ENCODE results near the gene POPDC3.

The POPDC3 gene

DNA sequence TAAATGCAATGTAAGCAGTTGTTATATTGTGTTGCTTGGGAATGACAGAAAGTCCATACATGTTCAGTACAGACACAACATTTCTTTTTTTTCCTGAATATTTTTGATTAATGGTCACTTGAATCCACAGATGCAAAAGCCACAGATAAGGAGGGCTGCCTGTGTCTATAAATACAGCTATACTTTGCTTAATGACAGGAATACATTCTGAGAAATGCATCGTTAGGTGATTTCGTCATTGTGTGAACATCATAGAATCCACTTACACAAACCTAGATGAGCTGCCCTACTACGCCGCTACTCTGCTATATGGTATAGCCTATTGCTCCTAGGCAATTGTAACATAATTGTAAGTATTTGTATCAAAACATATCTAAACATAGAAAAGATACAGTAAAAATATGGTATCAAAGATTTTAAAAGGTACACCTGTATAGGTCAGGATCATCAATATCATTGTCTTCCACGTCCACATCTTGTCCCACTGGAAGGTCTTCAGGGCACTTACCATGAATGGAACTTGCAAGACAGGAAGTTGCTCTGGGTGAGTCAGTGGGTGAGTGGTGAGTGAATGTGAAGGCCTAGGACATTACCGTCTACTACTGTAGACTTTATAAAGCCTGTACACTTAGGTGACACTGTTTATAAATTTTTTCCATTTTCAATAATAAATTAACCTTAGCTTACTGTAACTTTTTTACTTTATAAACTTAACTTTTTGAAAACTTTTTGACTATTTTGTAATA lies 27.9 kb upstream of the POPDC3 start:
- TF ChIP-seq, protein P1, sequence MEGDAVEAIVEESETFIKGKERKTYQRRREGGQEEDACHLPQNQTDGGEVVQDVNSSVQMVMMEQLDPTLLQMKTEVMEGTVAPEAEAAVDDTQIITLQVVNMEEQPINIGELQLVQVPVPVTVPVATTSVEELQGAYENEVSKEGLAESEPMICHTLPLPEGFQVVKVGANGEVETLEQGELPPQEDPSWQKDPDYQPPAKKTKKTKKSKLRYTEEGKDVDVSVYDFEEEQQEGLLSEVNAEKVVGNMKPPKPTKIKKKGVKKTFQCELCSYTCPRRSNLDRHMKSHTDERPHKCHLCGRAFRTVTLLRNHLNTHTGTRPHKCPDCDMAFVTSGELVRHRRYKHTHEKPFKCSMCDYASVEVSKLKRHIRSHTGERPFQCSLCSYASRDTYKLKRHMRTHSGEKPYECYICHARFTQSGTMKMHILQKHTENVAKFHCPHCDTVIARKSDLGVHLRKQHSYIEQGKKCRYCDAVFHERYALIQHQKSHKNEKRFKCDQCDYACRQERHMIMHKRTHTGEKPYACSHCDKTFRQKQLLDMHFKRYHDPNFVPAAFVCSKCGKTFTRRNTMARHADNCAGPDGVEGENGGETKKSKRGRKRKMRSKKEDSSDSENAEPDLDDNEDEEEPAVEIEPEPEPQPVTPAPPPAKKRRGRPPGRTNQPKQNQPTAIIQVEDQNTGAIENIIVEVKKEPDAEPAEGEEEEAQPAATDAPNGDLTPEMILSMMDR (conservative IDR thresholded peaks at IDR 0.05; ENCODE audit: low read length), result no peak
- peak; percentile 47 for DNase-seq (ENCODE audit: low read depth)

DNA sequence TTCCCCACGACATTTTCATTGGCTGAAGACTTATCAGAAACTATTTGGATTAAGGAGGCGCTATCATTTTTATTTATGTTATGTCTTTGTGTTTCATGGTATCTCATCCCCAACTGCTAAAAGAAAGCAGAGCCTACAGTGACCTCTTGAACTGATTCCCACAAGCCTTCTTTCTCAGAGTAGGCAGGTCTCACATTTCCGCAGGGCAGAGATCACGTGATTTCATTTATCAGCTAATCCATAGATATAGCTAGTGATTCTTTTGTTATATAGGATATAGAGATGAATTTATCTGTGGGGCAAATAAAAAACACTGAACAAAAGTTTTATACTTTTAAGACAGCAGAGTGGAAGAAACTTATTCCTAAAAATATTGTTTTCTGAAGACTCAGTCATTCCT lies 25.0 kb upstream of the POPDC3 start:
- TF ChIP-seq, protein P1 (conservative IDR thresholded peaks at IDR 0.05; ENCODE audit: low read length), result no peak
- H3K4me3 ChIP-seq (ENCODE audit: low read length), result no peak overlapping the region
- no peak for DNase-seq (ENCODE audit: low read depth)

More for the DNA sequence above, 27.9 kb upstream of the POPDC3 start:
- no peak overlapping the region for H3K4me3 ChIP-seq (ENCODE audit: low read length)

DNA sequence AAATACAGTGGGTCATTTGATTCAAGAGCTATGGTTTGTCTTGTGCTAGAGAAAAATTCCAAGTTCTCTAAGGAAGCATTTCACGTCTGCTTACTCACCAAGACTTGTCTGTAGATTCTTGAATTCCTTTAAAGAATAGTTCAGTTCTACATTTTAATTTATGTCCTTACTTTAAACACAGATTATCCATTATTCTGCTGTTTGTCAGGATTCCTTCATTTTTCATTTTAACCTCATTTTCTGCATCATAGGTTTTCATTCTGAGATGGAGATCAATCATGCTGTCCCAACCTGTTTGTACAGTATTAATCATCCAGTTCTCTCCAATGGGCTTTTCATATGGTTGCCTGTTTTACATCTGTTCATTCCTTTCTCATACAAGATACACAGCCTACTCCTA lies 24.5 kb upstream of the POPDC3 start:
- H3K4me3 ChIP-seq (ENCODE audit: low read length), result no peak overlapping the region
- DNase-seq (ENCODE audit: low read depth), result peak; percentile 81

DNA sequence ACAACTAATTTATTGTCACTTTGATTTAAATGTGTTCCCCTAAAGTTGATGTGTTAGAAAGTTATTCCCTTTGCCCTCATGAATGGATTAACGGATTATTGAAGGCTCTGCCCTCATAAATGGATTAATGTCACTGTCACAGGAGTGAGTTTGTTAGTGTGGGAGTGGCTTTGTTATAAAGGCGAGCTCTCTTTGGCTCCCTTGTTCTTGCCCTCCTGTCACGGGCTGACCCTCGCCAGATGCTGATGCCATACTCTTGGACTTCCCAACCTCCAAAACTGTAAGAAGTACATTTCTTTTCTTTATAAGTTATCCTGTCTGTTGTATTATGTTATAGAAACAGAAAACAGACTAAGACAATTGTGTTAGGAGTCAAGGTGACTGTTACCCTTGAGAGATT lies 22.7 kb upstream of the POPDC3 start:
- TF ChIP-seq, protein P1 (conservative IDR thresholded peaks at IDR 0.05; ENCODE audit: low read length), result no peak
- H3K4me3 ChIP-seq (ENCODE audit: low read length), result no peak overlapping the region
- no peak for DNase-seq (ENCODE audit: low read depth)

More for the DNA sequence above, 24.5 kb upstream of the POPDC3 start:
- TF ChIP-seq, protein P1 (conservative IDR thresholded peaks at IDR 0.05; ENCODE audit: low read length), result no peak

DNA sequence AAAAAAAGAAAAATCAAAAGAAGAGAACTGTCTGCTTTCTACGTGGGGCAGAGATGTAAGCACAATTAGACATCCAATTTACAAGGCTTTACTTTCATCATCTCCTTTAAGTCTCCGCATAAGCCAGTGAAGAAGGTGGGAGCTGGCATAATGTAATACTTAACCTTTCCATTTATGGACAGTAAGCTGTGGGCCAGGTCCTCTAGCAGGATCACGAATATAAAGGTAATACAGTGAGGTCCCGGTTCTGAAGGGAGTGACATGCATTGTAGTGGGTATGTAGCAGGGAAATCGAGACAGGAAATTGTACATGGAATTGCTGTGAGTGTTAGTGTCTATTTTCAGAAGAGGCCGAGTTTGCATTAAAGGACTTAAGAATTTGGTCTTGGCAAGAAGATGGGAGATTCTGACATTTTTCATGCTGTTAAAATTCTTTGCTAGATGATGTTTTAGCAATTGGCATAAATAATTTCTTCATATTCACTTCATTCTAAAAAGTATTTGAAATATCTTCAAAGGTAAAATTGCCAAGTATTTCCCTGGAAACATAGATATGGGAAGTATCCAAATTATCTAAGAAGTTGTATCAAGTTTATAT lies 20.4 kb upstream of the POPDC3 start:
- TF ChIP-seq, protein P1 (conservative IDR thresholded peaks at IDR 0.05; ENCODE audit: low read length), result no peak
- peak; percentile 65 for DNase-seq (ENCODE audit: low read depth)

DNA sequence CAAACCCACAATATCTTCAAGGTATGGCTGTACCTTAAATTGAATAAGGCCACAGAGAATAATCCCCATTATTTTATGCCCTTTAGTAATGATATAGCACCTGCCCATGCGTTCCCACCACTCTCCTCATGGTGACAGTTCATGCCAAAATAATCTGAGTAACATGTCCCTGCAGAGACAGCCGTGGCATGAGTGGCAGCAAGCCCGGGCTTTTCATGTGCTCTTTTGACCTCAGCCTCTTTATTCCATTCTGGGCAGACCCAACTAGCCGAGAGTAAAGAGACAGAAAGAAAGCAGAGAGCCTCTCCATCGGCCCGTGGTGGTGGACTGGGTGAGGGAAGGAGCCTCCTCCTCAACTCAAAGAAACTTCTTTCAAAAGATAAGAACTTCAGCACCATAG lies 19.9 kb upstream of the POPDC3 start:
- DNase-seq (ENCODE audit: low read depth), result no peak
- TF ChIP-seq, protein P1 (conservative IDR thresholded peaks at IDR 0.05; ENCODE audit: low read length), result no peak
- H3K4me3 ChIP-seq (ENCODE audit: low read length), result no peak overlapping the region

More for the DNA sequence above, 20.4 kb upstream of the POPDC3 start:
- H3K4me3 ChIP-seq (ENCODE audit: low read length), result no peak overlapping the region

DNA sequence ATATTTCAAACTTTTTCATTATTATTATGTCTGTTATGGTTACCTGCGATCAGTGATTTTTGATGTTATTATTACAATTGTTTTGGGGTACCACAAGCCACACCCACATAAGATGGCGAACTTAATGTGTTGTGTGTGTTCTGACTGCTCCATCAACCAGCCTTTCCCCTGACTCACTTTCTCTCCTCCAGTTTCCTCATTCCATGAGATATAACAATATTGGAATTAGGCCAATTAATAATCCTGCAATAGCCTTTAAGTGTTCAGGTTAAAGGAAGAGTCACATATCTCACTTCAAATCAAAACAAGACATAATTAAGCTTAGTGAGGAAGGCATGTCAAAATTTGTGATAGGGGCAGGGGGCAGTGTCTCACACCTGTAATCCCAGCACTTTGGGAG lies 16.3 kb upstream of the POPDC3 start:
- DNase-seq (ENCODE audit: low read depth), result no peak
- H3K4me3 ChIP-seq (ENCODE audit: low read length), result no peak overlapping the region
- TF ChIP-seq, protein P1 (conservative IDR thresholded peaks at IDR 0.05; ENCODE audit: low read length), result no peak
